PFSK-1 (cell line): ENCODE data around the gene MACF1.

ENCODE experiments used
- FOXP2 ChIP-seq: optimal IDR thresholded peaks from 2 replicates; pipeline ENCODE3; 2011; ENCODE audit warnings: borderline replicate concordance, control low read depth, inconsistent platforms; ENCODE audit not compliant: insufficient read depth; ENCODE audit errors: extremely low read length, extremely low read depth
- POLR2AphosphoS5 ChIP-seq: IDR thresholded peaks from 2 replicates; pipeline ENCODE4 v1.6.1; 2012; ENCODE audit warnings: low read depth, mild to moderate bottlenecking, control low read depth, low read length, moderate library complexity
- SIN3A ChIP-seq: IDR thresholded peaks from 2 replicates; pipeline ENCODE4 v1.6.1; 2012; ENCODE audit warnings: mild to moderate bottlenecking, low read length, moderate library complexity, borderline replicate concordance; ENCODE audit not compliant: insufficient read depth
- TAF1 ChIP-seq: IDR thresholded peaks from 2 replicates; pipeline ENCODE4 v1.6.1; 2012; ENCODE audit warnings: low read length, control low read depth, borderline replicate concordance; ENCODE audit not compliant: insufficient read depth
- TF ChIP-seq, protein P1 (sequence below), 2 experiments: IDR thresholded peaks; 2 replicates each; pipeline versions ENCODE4 v1.6.1 to v1.8.0; 2011 to 2012; ENCODE audit warnings: low read depth in 2 of 2, low read length in 2 of 2, control low read depth in 1 of 2, inconsistent platforms in 1 of 2, mild to moderate bottlenecking in 1 of 2, moderate library complexity in 1 of 2; ENCODE audit not compliant: insufficient read depth in 1 of 2

Gene MACF1

GRCh38 chr1:39405358-39405757 is 200.9 kb downstream of the MACF1 start:
- no peak for TF ChIP-seq SIN3A
- TF ChIP-seq TAF1, result no peak
- no peak for TF ChIP-seq POLR2AphosphoS5
- TF ChIP-seq, protein P1, sequence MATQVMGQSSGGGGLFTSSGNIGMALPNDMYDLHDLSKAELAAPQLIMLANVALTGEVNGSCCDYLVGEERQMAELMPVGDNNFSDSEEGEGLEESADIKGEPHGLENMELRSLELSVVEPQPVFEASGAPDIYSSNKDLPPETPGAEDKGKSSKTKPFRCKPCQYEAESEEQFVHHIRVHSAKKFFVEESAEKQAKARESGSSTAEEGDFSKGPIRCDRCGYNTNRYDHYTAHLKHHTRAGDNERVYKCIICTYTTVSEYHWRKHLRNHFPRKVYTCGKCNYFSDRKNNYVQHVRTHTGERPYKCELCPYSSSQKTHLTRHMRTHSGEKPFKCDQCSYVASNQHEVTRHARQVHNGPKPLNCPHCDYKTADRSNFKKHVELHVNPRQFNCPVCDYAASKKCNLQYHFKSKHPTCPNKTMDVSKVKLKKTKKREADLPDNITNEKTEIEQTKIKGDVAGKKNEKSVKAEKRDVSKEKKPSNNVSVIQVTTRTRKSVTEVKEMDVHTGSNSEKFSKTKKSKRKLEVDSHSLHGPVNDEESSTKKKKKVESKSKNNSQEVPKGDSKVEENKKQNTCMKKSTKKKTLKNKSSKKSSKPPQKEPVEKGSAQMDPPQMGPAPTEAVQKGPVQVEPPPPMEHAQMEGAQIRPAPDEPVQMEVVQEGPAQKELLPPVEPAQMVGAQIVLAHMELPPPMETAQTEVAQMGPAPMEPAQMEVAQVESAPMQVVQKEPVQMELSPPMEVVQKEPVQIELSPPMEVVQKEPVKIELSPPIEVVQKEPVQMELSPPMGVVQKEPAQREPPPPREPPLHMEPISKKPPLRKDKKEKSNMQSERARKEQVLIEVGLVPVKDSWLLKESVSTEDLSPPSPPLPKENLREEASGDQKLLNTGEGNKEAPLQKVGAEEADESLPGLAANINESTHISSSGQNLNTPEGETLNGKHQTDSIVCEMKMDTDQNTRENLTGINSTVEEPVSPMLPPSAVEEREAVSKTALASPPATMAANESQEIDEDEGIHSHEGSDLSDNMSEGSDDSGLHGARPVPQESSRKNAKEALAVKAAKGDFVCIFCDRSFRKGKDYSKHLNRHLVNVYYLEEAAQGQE (IDR thresholded peaks at IDR 0.05; ENCODE audit: insufficient read depth in 1 of 2, low read depth in 2 of 2, low read length in 2 of 2), result no peak
- TF ChIP-seq FOXP2, result no peak

DNA sequence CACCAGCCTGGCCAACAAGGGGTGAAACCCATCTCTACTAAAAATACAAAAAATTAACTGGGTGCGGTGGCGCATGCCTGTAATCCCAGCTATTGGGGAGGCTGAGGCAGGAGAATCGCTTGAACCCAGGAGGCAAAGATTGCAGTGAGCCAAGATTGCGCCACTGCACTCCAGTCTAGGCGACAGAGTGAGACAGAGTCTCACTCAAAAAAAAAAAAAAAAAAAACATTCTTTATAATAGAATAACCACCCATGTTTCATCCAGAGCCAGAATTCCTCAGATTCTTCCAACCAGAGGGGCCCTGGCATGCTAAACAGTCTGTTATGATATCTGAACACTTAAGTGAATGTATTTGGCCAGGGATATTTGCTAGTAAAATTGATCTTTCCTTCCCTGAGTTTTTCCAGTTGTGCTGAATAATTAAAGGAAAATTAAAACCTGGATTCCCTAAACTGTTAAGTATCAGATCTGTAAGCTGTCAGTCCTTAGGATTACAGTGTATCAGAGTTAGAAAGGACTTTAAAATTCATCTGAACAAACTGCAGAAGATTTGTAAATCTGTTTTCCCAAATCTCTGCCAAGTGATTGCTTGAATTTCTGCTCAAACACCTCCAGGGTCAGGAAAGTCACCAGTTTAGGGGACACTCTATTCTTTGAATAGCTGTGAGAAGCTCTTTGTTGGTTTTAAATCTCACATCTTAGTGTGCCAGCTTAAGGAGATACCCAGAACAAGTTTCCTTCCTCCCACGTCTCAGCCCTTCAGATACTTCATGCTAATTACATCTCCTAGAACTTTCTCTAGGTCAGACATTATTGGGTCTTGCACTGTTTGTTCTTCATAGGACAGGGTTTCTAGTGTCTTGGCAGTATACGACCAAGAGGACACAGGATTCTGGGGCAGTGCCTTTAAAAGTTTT is 202.3 kb downstream of the MACF1 start:
- TF ChIP-seq TAF1 (no peak), FOXP2 (no peak), SIN3A (no peak), POLR2AphosphoS5 (no peak)
- TF ChIP-seq, protein P1 (IDR thresholded peaks at IDR 0.05; ENCODE audit: insufficient read depth in 1 of 2, low read depth in 2 of 2, low read length in 2 of 2), result no peak

DNA sequence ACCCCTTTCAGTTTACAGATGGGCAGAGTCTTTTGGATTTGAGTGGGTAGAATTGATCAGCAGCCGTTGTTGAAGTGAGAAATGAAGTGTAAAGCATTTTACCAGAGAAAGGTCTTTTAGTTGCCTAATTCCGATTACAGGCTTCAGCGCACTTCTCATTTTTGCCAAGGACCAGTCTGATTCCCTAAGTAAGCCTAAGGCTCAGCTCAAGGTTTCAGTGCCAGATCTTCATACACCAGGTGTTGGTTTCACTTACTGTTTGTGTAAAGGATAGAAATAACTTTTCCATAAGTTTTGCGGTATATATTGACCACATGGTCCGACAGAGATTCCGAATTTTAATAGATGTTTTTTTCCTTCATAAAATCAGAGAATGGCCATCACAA is 203.0 kb downstream of the MACF1 start:
- TF ChIP-seq POLR2AphosphoS5, result no peak
- TF ChIP-seq, protein P1 (IDR thresholded peaks at IDR 0.05; ENCODE audit: insufficient read depth in 1 of 2, low read depth in 2 of 2, low read length in 2 of 2), result no peak
- no peak for TF ChIP-seq FOXP2
- TF ChIP-seq TAF1, result no peak
- no peak for TF ChIP-seq SIN3A

DNA sequence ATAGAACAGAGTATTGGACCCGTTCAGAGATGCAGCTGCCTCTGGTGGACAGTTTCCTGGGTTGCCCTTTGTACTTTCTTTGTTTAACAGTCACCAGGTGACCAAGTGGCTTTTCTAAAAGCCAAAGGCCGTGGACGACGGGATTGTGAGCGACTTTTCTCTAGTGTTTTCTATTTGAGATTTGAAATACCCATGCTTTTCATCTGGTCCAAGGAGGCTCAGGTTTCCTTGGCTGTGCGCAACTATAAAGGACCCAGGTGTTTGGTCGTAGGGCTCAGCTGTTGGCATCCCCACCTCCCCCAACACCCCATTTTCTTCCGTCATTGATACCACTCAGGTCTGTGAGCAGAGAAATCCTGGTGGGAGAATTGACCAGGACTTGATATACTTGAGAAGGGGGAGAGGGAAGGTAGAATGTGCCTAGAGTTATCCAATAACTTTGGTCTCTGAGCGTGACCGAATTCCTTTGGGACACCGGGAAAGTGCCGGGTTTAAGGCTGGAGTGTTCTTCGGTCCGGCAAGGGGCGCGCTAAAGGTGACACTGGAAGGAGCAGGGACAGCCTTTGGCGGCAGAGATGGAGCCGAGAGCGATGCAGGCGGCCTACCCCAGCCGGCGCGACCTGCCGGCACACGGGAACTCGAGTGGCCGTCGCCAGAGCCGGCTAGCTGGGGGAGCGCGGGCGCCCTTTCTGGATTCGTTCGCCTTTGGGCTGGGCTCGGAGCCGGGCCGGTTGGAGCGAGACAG is 203.6 kb downstream of the MACF1 start:
- TF ChIP-seq FOXP2, result no peak

DNA sequence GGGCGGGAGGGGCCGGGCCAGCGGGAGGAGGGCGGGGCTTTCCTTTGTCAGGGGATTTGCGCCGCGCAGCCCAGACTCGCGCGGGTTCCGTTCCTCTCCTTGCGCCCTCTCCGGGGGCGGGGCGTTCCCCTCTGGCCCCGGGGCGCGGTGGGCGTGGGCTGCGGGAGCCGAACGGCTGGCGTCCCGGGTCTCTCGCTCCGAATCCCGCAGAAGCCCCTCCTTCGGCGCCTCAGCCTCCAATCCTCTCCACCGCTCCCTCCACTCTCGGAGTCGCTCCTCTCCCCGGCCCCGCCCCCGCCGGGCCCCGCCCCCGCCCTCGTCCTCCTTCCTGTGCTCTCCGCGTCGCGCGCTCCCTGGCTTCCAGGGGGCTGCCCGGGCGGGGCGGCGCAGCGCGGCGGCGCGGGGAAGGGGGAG is 204.2 kb downstream of the MACF1 start:
- no peak for TF ChIP-seq SIN3A
- peak; percentile 6 for TF ChIP-seq FOXP2
